Lung microvascular endothelial cell (primary cell): Measurements from ENCODE around the gene TMEM260. TPM values are rescaled to one million over a fixed set of nuclear protein-coding genes. Genes with fewer than 3 reads are reported as not detected.

Experiments used
- DNase-seq, 2 donors: peaks; one replicate each; pipeline versions ENCODE4 v3.0.0 to v3.0.0-alpha.2; 2010; ENCODE audit warnings: low read depth in 2 of 2
- total RNA-seq: library from RNA; depleted of rRNA; stranded (reverse); fragments of >200 nt; gene quantifications from 2 replicates; pipeline ENCODE4 v1.2.1, GENCODE V29; 2014

TMEM260 gene
- total RNA-seq = 7.0 and 10.1 TPM in 2 replicates

DNA sequence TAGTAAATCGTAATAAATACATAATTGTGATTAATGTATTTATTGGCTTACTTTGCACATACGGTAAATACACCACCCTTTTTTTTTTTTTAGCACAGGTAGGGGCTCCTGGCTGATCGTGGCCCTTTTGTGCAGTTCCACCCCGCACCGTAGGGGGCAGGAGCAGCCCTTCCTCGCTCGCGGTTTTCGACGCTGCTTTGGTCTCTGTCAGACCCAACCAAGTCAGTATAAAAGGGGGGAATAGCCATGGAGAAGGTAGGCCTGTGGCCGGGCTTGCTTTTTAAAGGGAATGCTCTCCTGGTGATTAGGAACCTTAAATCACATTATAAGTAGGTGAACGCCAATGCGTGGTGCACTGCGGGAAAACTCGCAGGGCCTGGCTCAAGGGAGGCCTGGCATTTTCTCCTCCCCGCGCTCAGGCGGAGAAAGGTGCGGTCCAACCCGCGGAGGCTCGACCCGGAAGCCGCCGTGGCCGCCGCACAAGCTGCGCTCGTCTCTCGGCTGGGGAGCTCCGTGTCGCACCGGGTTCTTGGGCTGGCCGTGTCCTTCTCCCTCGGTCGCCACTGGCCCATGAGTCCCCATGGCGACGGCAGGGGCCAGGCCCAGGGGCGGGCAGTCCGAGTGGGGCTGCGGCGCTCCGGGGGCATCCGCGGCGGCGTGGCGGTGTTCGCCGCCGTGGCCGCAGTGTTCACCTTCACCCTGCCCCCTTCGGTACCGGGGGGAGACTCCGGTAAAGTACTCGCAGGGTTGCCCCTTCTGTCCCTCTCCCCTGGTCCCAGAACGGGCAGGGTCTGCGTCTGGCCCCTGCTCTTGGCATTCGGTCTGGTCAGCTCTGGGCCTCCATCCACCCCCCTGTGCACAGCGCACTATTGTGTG, at the start of gene TMEM260:
TMEM260 (plus strand) TSS at position 454 of the 876 bp plus-strand sequence; CDS start at position 571, 117 bp downstream.
- DNase-seq = peak; percentile 88 to 94

GRCh38 chr14:56532546-56532945, 47.1 kb upstream of the TMEM260 start:
- DNase-seq = no peak

DNA sequence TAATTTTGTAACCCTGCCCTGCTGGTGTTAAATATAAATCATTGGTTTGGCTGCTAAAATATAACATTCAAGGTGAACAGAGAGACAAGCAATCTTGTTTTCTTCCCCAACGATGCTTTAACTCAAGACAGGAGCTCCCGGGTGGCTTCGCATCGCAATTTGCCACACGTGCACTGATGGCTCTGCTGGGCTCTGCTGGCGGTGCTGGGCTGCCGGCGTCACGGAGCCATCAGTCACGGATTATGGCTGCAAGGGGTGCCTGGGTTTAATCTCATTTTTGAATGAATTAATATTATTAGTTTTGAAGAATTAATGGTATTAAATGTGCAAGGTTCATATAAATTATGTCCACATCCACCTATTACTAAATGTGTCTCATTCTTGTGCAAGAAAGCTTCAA, 44.9 kb upstream of the TMEM260 start:
- no peak for DNase-seq

GRCh38 chr14:56539862-56540261, 39.7 kb upstream of the TMEM260 start:
- no peak for DNase-seq

DNA sequence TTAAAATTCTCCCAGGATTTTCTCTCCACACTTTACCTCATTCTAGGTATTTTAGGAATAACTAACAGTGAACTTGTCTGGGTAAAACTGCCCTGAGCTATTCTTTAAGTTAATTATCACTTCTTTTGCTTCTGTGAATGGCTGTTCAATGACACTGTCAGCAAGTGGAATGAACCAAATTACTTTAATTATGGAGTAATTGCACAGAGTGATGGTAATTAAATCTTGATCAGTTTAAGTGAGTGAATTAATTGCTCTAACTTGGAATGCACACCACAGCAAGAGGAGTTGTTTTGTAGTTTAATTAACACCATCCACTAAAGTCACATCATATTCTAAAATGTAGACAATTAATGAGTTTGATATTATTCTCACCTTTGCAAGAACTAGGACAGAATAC, 36.2 kb upstream of the TMEM260 start:
- DNase-seq = no peak

- DNase-seq = no peak
Measured at GRCh38 chr14:56549721-56550120, 29.9 kb upstream of the TMEM260 start.

DNA sequence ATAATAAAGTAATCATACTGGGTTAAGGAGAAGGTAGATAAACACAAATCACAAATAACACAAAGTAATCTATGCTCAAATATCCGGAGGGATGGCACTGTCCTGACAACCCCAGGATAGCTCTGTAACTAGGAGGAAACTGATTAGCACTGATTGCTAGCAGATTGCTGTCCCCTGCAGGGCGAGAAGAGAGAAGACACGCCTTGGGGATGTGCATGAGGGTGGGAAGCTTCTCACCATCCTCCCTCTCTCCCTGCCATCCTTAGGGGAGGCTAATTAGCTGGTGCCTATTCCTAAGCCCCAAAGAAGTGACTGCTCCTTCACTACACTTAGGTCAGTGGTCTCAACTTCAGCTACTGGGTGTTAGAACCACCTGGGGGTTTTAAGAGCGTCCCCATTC, 27.0 kb upstream of the TMEM260 start:
- DNase-seq = no peak

GRCh38 chr14:56554301-56554700, 25.3 kb upstream of the TMEM260 start:
- no peak for DNase-seq

DNA sequence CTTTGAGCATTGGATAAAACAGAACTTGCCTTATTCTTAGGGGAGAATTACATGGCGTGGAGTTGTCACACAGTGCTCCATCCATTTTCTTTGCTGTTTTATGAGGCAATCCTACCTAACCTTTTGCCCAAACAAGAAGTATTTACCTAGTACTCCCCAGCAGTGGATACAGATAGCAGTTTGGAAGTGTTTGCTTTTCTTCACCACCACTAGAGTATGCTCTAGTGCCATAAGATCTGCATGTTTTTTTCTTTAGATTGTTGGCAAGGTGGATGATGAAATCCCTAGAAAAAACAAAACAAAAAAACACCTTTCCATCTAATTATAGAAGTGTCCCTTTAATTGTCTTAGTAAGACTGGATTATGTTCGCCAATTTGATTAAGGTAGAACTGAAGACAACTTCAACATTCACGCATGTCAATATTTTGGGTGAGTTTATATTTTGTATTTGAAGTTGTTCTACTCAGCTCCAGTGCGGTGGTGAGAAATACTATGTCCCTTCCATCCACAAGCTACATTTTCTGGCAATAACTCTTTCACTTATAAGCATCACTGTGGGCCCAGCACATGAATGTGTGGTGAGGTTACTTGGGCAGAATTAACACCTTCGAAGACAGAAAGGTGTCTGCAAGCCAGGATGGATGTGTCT, 23.6 kb upstream of the TMEM260 start:
- peak; percentile 44 to 45 for DNase-seq

DNA sequence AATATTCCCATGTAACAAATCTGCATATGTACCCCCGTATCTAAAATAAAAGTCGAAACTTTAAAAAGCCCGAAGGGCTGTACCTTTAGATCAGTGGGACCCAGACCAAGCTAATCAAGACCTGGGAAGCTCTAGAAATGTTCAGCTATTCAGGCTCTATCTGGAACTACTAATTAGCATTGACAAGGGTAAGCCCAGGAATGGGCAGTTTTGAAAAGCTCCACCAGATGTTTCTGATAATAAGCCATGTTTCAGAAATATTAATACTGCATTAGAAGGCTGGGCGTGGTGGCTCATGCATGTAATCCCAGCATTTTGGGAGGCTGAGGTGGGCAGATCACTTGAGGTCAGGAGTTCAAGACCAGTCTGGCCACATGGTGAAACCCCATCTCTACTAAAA, 20.4 kb upstream of the TMEM260 start:
- DNase-seq = no peak

DNA sequence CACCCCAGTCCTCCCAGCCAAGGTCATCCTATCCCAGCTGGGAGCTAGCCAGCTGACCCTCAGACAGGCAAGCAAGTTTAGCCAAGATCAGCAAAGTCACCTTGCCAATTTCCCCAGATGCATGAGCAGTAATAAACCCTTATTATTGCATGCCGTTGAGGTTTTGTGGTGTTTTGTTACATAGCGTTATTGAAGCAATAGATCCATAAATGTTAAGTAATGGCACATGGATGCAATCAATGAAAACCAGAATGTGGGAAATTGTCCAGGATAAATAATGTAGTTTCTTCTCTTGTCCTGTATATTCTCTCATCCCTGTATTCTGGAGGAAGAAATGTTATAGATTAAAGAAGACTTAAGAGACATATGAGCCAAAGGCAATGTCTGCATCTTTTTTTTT, 18.0 kb upstream of the TMEM260 start:
- DNase-seq = no peak

DNA sequence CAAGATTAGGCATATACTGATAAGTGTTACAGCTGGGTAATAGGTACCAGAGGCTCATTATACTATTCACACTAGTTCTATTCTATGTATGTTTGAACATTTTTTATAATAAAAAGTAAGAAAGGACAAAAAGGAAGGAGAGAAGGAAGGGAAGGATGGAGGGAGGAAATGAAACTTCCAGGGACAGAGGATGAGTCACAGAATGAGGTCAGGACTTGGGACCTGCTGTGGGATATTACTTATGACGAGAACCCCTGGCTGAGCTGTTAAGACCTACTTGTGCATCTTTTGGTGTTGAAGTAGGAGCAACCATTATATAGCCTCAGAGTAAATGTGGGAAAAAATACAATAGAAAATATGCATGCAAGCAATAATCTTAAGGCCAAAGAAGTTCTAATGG, 16.7 kb upstream of the TMEM260 start:
- DNase-seq = peak in 1 of 2 donors; percentile 3

- no peak for DNase-seq
Measured at GRCh38 chr14:56569174-56569573, 10.4 kb upstream of the TMEM260 start.

- DNase-seq = no peak
Measured at GRCh38 chr14:56570295-56570694, 9.3 kb upstream of the TMEM260 start.

- no peak for DNase-seq
Measured at GRCh38 chr14:56580221-56580711, 668 bp downstream of the TMEM260 start.

- no peak for DNase-seq
Measured at GRCh38 chr14:56581041-56581727, 1.6 kb downstream of the TMEM260 start.

DNA sequence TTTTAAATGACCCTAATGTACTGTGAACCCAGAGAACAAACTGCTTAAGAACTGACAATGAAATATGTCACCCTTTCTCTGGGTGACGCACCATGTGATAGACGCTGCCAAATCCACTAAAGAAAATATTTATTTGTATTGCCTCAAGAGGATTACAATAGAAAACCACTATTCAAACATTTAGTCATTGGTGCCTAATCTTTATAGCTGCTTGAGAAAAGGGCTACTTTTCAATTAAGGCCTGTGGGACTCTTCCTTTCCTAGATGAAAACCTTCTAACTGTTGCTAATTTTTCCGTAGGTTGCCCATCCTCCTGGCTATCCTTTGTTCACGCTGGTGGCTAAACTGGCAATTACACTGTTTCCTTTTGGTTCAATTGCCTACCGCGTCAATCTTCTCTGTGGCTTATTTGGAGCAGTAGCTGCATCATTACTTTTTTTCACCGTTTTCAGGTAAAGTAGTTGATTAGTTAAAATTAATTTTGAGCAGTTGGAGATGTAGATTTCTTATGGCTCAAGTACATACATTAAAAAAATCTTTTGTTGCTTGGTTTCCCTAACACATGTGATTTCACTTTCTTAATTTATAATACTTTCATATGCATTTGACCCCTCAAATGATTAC, 6.0 kb downstream of the TMEM260 start:
- no peak for DNase-seq

- no peak for DNase-seq
Measured at GRCh38 chr14:56587701-56588100, 8.1 kb downstream of the TMEM260 start.

DNA sequence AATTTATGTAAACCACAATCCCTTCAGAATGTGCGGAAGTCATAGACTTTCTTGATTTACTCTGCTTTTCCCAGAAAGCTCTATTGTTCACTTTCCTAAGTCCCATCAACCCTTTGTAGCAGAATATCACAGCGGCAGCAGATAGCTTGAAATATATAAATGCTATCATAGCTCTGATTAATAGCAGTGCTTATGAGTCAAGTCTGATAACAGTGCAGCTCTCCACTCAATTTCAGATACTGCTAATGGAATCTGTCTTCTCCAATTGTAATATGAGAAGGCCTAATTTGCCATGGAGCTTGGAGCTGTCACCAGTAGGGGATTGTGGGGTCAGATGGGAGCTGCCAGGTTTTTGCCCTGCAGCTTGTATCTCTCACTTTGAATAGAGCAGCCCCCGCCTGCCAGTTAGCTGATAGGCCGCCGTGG, 10.9 kb downstream of the TMEM260 start:
- no peak for DNase-seq

DNA sequence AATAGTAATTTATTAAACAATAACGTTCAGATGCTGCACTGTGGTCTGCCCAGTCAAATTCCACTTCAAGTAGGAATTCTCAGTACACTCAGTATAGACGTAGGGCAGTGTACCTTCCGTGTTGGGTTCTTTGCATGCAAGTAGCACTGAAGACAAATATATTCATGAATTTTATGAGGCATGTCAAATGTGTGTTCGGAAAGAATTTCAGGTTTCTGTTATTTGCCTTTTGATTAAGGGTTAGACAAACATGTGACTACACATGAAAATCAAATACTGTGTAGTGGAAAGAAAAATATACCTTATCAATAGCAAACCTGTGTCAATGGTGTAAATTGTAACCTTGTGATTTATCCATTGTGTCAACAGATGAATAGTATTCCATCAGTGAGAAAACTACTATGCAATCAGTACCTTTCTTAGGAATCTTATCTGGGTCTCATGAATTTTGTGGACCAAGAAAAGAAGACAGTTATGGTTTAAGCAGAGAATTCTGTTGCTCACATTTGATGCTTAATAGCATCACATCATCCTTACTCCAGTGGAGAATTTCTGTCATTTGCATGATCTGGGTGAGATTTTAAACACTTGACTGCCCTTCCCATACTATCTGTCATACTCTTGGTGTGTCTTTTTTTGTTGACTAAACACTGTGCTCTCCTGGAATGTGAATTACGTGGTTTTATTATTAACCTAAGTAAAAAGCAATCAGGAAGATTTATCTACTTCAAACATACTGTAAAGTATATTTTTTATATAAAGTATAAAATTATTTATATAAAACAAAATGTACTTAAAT, 13.3 kb downstream of the TMEM260 start:
- DNase-seq = no peak

- DNase-seq = no peak
Measured at GRCh38 chr14:56594428-56594827, 14.8 kb downstream of the TMEM260 start.
